A549 (cell line): ENCODE measurements around the gene AHI1. TPM values are rescaled to one million over a fixed set of nuclear protein-coding genes. Genes with fewer than 3 reads are reported as not detected.

Source experiments
- ATAC-seq, 2 experiments: fragments of 200-7000 bp in 1 of 2; fragments of >200 bp in 1 of 2; cut with Nextera tagmentation in 1 of 2; cut with Tn5 transposase in 1 of 2; 3 replicates each; pipeline versions ENCODE4 v1.8.0 to v1.9.1; 2018 to 2020; ENCODE audit warnings: mild to moderate bottlenecking in 1 of 2, moderate library complexity in 1 of 2
- CTCF ChIA-PET: fragments of 300-600 bp; sonication (Branson Sonifier 250); formaldehyde crosslinking; extraction: SDS; loops from one replicate; lab custom pipeline; 2021; ENCODE audit warnings: antibody characterized with exemption, inconsistent platforms; lab: Yijun Ruan, JAX
- POLR2A ChIA-PET: fragments of 350-600 bp; formaldehyde crosslinking; extraction: SDS; loops from one replicate; lab custom pipeline; 2021; ENCODE audit warnings: antibody characterized with exemption, inconsistent platforms; lab: Yijun Ruan, JAX
- DNase-seq, 2 experiments: peaks; one replicate each; pipeline versions ENCODE4 v3.0.0 to v3.0.0-alpha.2; 2011 to 2016; ENCODE audit warnings: low read depth in 1 of 2, low spot score in 1 of 2
- FAIRE-seq: peaks from 2 replicates; lab custom pipeline; 2011; peaks lifted over from hg19 to GRCh38; lab: Jason Lieb, UNC
- H3K27ac ChIP-seq, 2 experiments: fragments of >200 bp; sonication (Bioruptor Twin); formaldehyde crosslinking; 3 replicates each; pipeline ENCODE4 v1.5.1; 2016 to 2017
- H3K4me1 ChIP-seq: fragments of >200 bp; sonication (Bioruptor Twin); formaldehyde crosslinking; 3 replicates; pipeline ENCODE4 v1.6.1; 2016
- H3K4me2 ChIP-seq: fragments of >200 bp; sonication (Bioruptor Twin); formaldehyde crosslinking; 3 replicates; pipeline ENCODE4 v1.6.1; 2016
- H3K4me3 ChIP-seq: fragments of >200 bp; sonication (Bioruptor Twin); formaldehyde crosslinking; 3 replicates; pipeline ENCODE4 v1.5.1; 2016
- H3K9me3 ChIP-seq: fragments of >200 bp; sonication (Bioruptor Twin); formaldehyde crosslinking; 3 replicates; pipeline ENCODE4 v1.6.1; 2016
- BCL3 ChIP-seq: fragments of >200 bp; sonication (Bioruptor Twin); formaldehyde crosslinking; IDR thresholded peaks from 3 replicates; pipeline ENCODE4 v1.6.1; 2016
- CBX2 ChIP-seq: fragments of 200-600 bp; sonication (generic); IDR thresholded peaks from 2 replicates; pipeline ENCODE4 v1.6.1; 2016; ENCODE audit warnings: low read depth, mild to moderate bottlenecking, borderline replicate concordance
- CBX8 ChIP-seq: fragments of 200-600 bp; sonication (generic); IDR thresholded peaks from 2 replicates; pipeline ENCODE4 v1.6.1; 2016
- CEBPB ChIP-seq, 2 experiments: fragments of >200 bp in 1 of 2; sonication (Bioruptor Twin) in 1 of 2; formaldehyde crosslinking in 1 of 2; IDR thresholded peaks; 2 replicates each; pipeline ENCODE4 v1.6.1; 2012 to 2016
- CHD4 ChIP-seq: fragments of 200-600 bp; sonication (generic); IDR thresholded peaks from 2 replicates; pipeline ENCODE4 v1.6.1; 2016; ENCODE audit warnings: antibody characterized with exemption, mild to moderate bottlenecking, borderline replicate concordance
- EHF ChIP-seq: fragments of 250-450 bp; sonication (Bioruptor Pico); IDR thresholded peaks from 2 replicates; pipeline ENCODE4 v1.5.0; 2020; ENCODE audit warnings: mild to moderate bottlenecking
- EHMT2 ChIP-seq: fragments of 200-600 bp; sonication (generic); IDR thresholded peaks from 2 replicates; pipeline ENCODE4 v1.6.1; 2016; ENCODE audit warnings: antibody characterized with exemption, low read depth, mild to moderate bottlenecking, moderate library complexity
- EP300 ChIP-seq, 2 experiments: fragments of >200 bp; sonication (Bioruptor Twin); formaldehyde crosslinking; IDR thresholded peaks; 2 replicates in 1 of 2; 3 replicates in 1 of 2; pipeline ENCODE4 v1.6.1; 2016 to 2017
- FOSL2 ChIP-seq, 2 experiments: fragments of 450-650 bp in 1 of 2; fragments of >200 bp in 1 of 2; sonication (Bioruptor Twin) in 1 of 2; formaldehyde crosslinking; IDR thresholded peaks; 2 replicates each; pipeline versions ENCODE4 v1.5.0 to v1.6.1; 2016 to 2020; ENCODE audit warnings: mild to moderate bottlenecking in 1 of 2, moderate library complexity in 1 of 2
- HES2 ChIP-seq: fragments of >200 bp; sonication (Bioruptor Twin); formaldehyde crosslinking; IDR thresholded peaks from 2 replicates; pipeline ENCODE4 v1.6.1; 2016
- HOXA7 ChIP-seq: fragments of 250-450 bp; sonication (Bioruptor Pico); IDR thresholded peaks from 2 replicates; pipeline ENCODE4 v1.5.0; 2020; ENCODE audit warnings: mild to moderate bottlenecking, moderate library complexity
- HOXB5 ChIP-seq: fragments of 250-450 bp; sonication (Bioruptor Pico); IDR thresholded peaks from 2 replicates; pipeline ENCODE4 v1.5.0; 2020; ENCODE audit warnings: mild to moderate bottlenecking, moderate library complexity
- JUN ChIP-seq, 2 experiments: fragments of >200 bp; sonication (Bioruptor Twin); formaldehyde crosslinking; IDR thresholded peaks; 2 replicates in 1 of 2; 3 replicates in 1 of 2; pipeline ENCODE4 v1.6.1; 2016 to 2017
- KDM1A ChIP-seq: fragments of 200-600 bp; sonication (generic); IDR thresholded peaks from 2 replicates; pipeline ENCODE4 v1.6.1; 2016; ENCODE audit warnings: low read depth, mild to moderate bottlenecking
- MAFK ChIP-seq: fragments of 450-650 bp; IDR thresholded peaks from 2 replicates; pipeline ENCODE4 v1.6.1; 2014; ENCODE audit not compliant: partially characterized antibody
- MAZ ChIP-seq: fragments of 150-350 bp; IDR thresholded peaks from 2 replicates; pipeline ENCODE4 v1.6.1; 2014; ENCODE audit warnings: antibody characterized with exemption, low read depth, low read length, borderline replicate concordance
- MYC ChIP-seq: IDR thresholded peaks from 2 replicates; pipeline ENCODE4 v1.6.1; 2012; ENCODE audit warnings: mild to moderate bottlenecking, inconsistent platforms, low read length, improper control_type of control experiment, borderline replicate concordance
- NPAS2 ChIP-seq: fragments of 250-450 bp; sonication (Bioruptor Pico); IDR thresholded peaks from 2 replicates; pipeline ENCODE4 v1.8.0; 2022; ENCODE audit warnings: mild to moderate bottlenecking, moderate library complexity, borderline replicate concordance
- NR3C1 ChIP-seq: fragments of >200 bp; sonication (Bioruptor Twin); formaldehyde crosslinking; IDR thresholded peaks from 3 replicates; pipeline ENCODE4 v1.6.1; 2017
- POLR2AphosphoS2 ChIP-seq: conservative IDR thresholded peaks from 2 replicates; pipeline ENCODE4 v1.6.1; 2012; ENCODE audit warnings: low read length, improper control_type of control experiment, inconsistent platforms
- RAD21 ChIP-seq, 2 experiments: fragments of >200 bp in 1 of 2; sonication (Bioruptor Twin) in 1 of 2; formaldehyde crosslinking in 1 of 2; IDR thresholded peaks in 1 of 2; conservative IDR thresholded peaks in 1 of 2; 2 replicates in 1 of 2; 3 replicates in 1 of 2; pipeline ENCODE4 v1.6.1; 2012 to 2018; ENCODE audit warnings: inconsistent platforms in 1 of 2
- RARB ChIP-seq: fragments of 250-450 bp; sonication (Bioruptor Pico); IDR thresholded peaks from 2 replicates; pipeline ENCODE4 v1.8.0; 2021; ENCODE audit warnings: mild to moderate bottlenecking, moderate library complexity
- RCOR1 ChIP-seq: fragments of 150-350 bp; IDR thresholded peaks from 2 replicates; pipeline ENCODE4 v1.6.1; 2014; ENCODE audit warnings: antibody characterized with exemption, low read length, low read depth
- RFX5 ChIP-seq: fragments of 450-650 bp; IDR thresholded peaks from 2 replicates; pipeline ENCODE4 v1.7.1; 2014; ENCODE audit warnings: antibody characterized with exemption, mild to moderate bottlenecking, moderate library complexity
- SREBF2 ChIP-seq: fragments of 450-650 bp; IDR thresholded peaks from 2 replicates; pipeline ENCODE4 v1.6.1; 2014; ENCODE audit warnings: mild to moderate bottlenecking, moderate library complexity
- TFCP2L1 ChIP-seq: fragments of 250-450 bp; sonication (Bioruptor Pico); IDR thresholded peaks from 2 replicates; pipeline ENCODE4 v1.5.0; 2021; ENCODE audit warnings: mild to moderate bottlenecking
- TP53 ChIP-seq: fragments of 250-450 bp; sonication (Bioruptor Pico); IDR thresholded peaks from 2 replicates; pipeline ENCODE4 v1.5.0; 2021; ENCODE audit warnings: mild to moderate bottlenecking, moderate library complexity
- ZNF302 ChIP-seq: fragments of 250-450 bp; sonication (Bioruptor Pico); IDR thresholded peaks from 2 replicates; pipeline ENCODE4 v1.9.0; 2021; ENCODE audit warnings: inconsistent platforms, mild to moderate bottlenecking, moderate library complexity
- ZSCAN20 ChIP-seq: fragments of 250-450 bp; sonication (Bioruptor Pico); IDR thresholded peaks from 2 replicates; pipeline ENCODE4 v1.8.0; 2022; ENCODE audit warnings: mild to moderate bottlenecking, moderate library complexity
- WGBS: methylation state at CpG from one replicate; pipeline ENCODE4 v1.1.6; 2017; ENCODE audit errors: missing lambda C conversion rate; 5-methylcytosine and 5-hydroxymethylcytosine counted together
- polyA plus RNA-seq, 4 experiments: library from polyadenylated mRNA; depleted of rRNA in 3 of 4; stranded (reverse); fragments of >200 nt; fragmentation: RNase III in 1 of 4; extraction: RNeasy Plus Mini Kit Qiagen cat#74134 plus additional on column Dnase treatment in 1 of 4; gene quantifications; 2 replicates in 3 of 4; 3 replicates in 1 of 4; pipeline ENCODE4 v1.2.3, GENCODE V29; 2011 to 2017
- TF ChIP-seq, protein P1 (sequence below): fragments of 250-450 bp; sonication (Bioruptor Pico); IDR thresholded peaks from 2 replicates; pipeline ENCODE4 v1.5.0; 2020; ENCODE audit warnings: low read depth, mild to moderate bottlenecking, moderate library complexity
- TF ChIP-seq, protein P2 (sequence below): fragments of >200 bp; sonication (Bioruptor Twin); formaldehyde crosslinking; IDR thresholded peaks from 3 replicates; pipeline ENCODE4 v1.5.1; 2016
- TF ChIP-seq, protein P3 (sequence below): fragments of 200-600 bp; sonication (generic); IDR thresholded peaks from 2 replicates; pipeline ENCODE4 v1.6.1; 2016; ENCODE audit warnings: antibody characterized with exemption, mild to moderate bottlenecking, moderate library complexity

AHI1 gene
- polyA plus RNA-seq, 2 of the 4 experiments (the other 2 are of a cell fraction): 24.7 to 50.8 TPM

DNA sequence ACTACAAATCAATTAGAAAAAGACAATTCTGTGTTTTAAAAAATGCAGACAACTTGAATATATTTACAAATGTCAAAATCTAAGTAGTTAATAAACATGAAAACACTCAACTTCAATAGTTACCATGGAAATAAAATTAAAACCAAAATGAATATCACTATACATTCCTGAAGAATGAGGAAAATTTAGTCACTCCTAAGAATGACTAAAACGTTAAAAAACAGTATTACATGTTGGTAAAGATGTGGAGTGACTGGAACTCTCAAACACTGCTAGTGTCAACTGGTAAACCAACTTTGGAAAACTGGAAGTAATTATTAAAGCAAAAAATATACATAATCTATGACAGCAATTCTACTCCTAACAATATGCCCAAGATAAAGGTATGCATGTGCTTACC, 36.3 kb downstream of the AHI1 start:
- ATAC-seq (no peak), FAIRE-seq (no peak), DNase-seq (no peak)
- WGBS: 63% methylated on average over 1 of the region's 1 CpG
- TF ChIP-seq RARB (CRISPR knock-in tag) (no peak), ZNF302 (CRISPR knock-in tag) (no peak), ZSCAN20 (CRISPR knock-in tag) (no peak), CBX8 (no peak), TFCP2L1 (CRISPR knock-in tag) (no peak), MAFK (no peak), MYC (no peak), NPAS2 (CRISPR knock-in tag) (no peak), CHD4 (no peak), JUN (IDR thresholded peaks at IDR 0.05) (no peak), SREBF2 (no peak), EHF (CRISPR knock-in tag) (no peak), KDM1A (no peak), RCOR1 (no peak), HOXA7 (CRISPR knock-in tag) (no peak), TP53 (CRISPR knock-in tag) (no peak)
- TF ChIP-seq, protein P1, sequence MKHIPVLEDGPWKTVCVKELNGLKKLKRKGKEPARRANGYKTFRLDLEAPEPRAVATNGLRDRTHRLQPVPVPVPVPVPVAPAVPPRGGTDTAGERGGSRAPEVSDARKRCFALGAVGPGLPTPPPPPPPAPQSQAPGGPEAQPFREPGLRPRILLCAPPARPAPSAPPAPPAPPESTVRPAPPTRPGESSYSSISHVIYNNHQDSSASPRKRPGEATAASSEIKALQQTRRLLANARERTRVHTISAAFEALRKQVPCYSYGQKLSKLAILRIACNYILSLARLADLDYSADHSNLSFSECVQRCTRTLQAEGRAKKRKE (CRISPR knock-in tag): no peak
- TF ChIP-seq, protein P2, sequence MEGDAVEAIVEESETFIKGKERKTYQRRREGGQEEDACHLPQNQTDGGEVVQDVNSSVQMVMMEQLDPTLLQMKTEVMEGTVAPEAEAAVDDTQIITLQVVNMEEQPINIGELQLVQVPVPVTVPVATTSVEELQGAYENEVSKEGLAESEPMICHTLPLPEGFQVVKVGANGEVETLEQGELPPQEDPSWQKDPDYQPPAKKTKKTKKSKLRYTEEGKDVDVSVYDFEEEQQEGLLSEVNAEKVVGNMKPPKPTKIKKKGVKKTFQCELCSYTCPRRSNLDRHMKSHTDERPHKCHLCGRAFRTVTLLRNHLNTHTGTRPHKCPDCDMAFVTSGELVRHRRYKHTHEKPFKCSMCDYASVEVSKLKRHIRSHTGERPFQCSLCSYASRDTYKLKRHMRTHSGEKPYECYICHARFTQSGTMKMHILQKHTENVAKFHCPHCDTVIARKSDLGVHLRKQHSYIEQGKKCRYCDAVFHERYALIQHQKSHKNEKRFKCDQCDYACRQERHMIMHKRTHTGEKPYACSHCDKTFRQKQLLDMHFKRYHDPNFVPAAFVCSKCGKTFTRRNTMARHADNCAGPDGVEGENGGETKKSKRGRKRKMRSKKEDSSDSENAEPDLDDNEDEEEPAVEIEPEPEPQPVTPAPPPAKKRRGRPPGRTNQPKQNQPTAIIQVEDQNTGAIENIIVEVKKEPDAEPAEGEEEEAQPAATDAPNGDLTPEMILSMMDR: no peak
- TF ChIP-seq, protein P3, sequence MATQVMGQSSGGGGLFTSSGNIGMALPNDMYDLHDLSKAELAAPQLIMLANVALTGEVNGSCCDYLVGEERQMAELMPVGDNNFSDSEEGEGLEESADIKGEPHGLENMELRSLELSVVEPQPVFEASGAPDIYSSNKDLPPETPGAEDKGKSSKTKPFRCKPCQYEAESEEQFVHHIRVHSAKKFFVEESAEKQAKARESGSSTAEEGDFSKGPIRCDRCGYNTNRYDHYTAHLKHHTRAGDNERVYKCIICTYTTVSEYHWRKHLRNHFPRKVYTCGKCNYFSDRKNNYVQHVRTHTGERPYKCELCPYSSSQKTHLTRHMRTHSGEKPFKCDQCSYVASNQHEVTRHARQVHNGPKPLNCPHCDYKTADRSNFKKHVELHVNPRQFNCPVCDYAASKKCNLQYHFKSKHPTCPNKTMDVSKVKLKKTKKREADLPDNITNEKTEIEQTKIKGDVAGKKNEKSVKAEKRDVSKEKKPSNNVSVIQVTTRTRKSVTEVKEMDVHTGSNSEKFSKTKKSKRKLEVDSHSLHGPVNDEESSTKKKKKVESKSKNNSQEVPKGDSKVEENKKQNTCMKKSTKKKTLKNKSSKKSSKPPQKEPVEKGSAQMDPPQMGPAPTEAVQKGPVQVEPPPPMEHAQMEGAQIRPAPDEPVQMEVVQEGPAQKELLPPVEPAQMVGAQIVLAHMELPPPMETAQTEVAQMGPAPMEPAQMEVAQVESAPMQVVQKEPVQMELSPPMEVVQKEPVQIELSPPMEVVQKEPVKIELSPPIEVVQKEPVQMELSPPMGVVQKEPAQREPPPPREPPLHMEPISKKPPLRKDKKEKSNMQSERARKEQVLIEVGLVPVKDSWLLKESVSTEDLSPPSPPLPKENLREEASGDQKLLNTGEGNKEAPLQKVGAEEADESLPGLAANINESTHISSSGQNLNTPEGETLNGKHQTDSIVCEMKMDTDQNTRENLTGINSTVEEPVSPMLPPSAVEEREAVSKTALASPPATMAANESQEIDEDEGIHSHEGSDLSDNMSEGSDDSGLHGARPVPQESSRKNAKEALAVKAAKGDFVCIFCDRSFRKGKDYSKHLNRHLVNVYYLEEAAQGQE: no peak
- no peak overlapping the region for H3K4me3 ChIP-seq
- POLR2A ChIA-PET: no interaction called here
- CTCF ChIA-PET: no interaction called here
- no peak overlapping the region for H3K4me2 ChIP-seq
- no peaks in the 10 kb centered on the region; the same call in 2 of the 3 replicates for H3K4me1 ChIP-seq
- no peak overlapping the region for H3K27ac ChIP-seq
- H3K9me3 ChIP-seq: no peaks in the 10 kb centered on the region

DNA sequence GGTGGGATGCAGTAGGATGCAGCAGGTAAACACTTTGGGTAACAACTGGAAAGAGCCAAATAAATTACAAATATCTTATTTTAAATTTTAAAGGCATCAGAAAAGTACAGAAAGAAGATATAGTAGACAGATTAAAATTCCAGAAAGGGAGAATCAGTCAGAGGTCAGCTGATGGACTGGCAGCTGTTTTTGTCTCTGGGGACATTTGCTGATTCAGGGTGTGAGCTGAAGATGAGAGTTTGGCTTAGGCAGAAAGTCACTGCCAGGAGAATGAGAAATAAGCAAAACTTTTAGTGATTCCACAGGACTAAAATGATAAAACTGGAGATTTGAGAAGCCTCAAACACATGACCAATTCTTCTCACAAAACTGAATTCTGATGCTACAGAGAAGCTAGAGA, 39.5 kb downstream of the AHI1 start:
- no peak for ATAC-seq
- no peak for FAIRE-seq
- TF ChIP-seq HOXB5 (CRISPR knock-in tag) (no peak), POLR2AphosphoS2 (no peak), MAZ (no peak), RAD21 (conservative IDR thresholded peaks at IDR 0.05 in 1 of 2, IDR thresholded peaks at IDR 0.05 in 1 of 2) (no peak), TP53 (CRISPR knock-in tag) (no peak), CBX2 (no peak), FOSL2 (IDR thresholded peaks at IDR 0.05) (no peak), FOSL2 (CRISPR knock-in tag; IDR thresholded peaks at IDR 0.05) (no peak), CEBPB (IDR thresholded peaks at IDR 0.05) (no peak), NR3C1 (no peak), TFCP2L1 (CRISPR knock-in tag) (no peak), RCOR1 (no peak), JUN (IDR thresholded peaks at IDR 0.05) (no peak), HES2 (no peak), RFX5 (no peak), BCL3 (no peak), EHMT2 (no peak), EP300 (IDR thresholded peaks at IDR 0.05) (no peak)

More for the DNA sequence above, 39.5 kb downstream of the AHI1 start:
- ChIA-PET CTCF (interaction anchor here (1.5 kb wide), 1 partner anchor 768 kb away, joined by 3 read pairs; no protein-coding TSS in a partner anchor), POLR2A (no interaction called here)
- no peak overlapping the region for H3K27ac ChIP-seq
- no peak overlapping the region for H3K4me2 ChIP-seq
- peaks cover 12% of the 10 kb centered on the region; the same call in 2 of the 3 replicates for H3K4me1 ChIP-seq
- no peak for DNase-seq
- no peak overlapping the region for H3K4me3 ChIP-seq
- H3K9me3 ChIP-seq: no peaks in the 10 kb centered on the region
